Measurements from ENCODE around the gene C6.

- TF ChIP-seq ZBTB20 (tag by site-specific recombination; IDR thresholded peaks at IDR 0.05) (no peak), KLF16 (tag by site-specific recombination; IDR thresholded peaks at IDR 0.05) (no peak), GLIS2 (tag by site-specific recombination; IDR thresholded peaks at IDR 0.05) (no peak), ZNF76 (tag by site-specific recombination; IDR thresholded peaks at IDR 0.05; ENCODE audit: borderline replicate concordance, low read depth) (no peak), ZNF16 (tag by site-specific recombination; IDR thresholded peaks at IDR 0.05; ENCODE audit: low read depth) (no peak), ZNF24 (tag by site-specific recombination; IDR thresholded peaks at IDR 0.05) (no peak), ZNF664 (tag by site-specific recombination; IDR thresholded peaks at IDR 0.05) (no peak), ZBTB7A (tag by site-specific recombination; IDR thresholded peaks at IDR 0.05; ENCODE audit: low read depth) (no peak), SCRT2 (tag by site-specific recombination; IDR thresholded peaks at IDR 0.05) (no peak), SP2 (tag by site-specific recombination; IDR thresholded peaks at IDR 0.05) (no peak)
- TF ChIP-seq, protein P1, sequence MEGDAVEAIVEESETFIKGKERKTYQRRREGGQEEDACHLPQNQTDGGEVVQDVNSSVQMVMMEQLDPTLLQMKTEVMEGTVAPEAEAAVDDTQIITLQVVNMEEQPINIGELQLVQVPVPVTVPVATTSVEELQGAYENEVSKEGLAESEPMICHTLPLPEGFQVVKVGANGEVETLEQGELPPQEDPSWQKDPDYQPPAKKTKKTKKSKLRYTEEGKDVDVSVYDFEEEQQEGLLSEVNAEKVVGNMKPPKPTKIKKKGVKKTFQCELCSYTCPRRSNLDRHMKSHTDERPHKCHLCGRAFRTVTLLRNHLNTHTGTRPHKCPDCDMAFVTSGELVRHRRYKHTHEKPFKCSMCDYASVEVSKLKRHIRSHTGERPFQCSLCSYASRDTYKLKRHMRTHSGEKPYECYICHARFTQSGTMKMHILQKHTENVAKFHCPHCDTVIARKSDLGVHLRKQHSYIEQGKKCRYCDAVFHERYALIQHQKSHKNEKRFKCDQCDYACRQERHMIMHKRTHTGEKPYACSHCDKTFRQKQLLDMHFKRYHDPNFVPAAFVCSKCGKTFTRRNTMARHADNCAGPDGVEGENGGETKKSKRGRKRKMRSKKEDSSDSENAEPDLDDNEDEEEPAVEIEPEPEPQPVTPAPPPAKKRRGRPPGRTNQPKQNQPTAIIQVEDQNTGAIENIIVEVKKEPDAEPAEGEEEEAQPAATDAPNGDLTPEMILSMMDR (tag by site-specific recombination; IDR thresholded peaks at IDR 0.05), result no peak
Measured at GRCh38 chr5:41095324-41096101, 117.8 kb downstream of the C6 start.

Measured in HEK293 (cell line).